DMS153 treated with DMSO at 0.1 percent for 48 hours (cell line): ENCODE results near the gene NTN4.
"Not testable (repeated sequence)": the region's sequence is repeated elsewhere in the genome, so short reads cannot be mapped to it uniquely, and the experiment has no call there.

Experiments
- DNase-seq: peaks from one replicate; lab custom pipeline; 2025; ENCODE audit not compliant: unreplicated experiment; lab: John Stamatoyannopoulos, UW

The NTN4 gene

DNA sequence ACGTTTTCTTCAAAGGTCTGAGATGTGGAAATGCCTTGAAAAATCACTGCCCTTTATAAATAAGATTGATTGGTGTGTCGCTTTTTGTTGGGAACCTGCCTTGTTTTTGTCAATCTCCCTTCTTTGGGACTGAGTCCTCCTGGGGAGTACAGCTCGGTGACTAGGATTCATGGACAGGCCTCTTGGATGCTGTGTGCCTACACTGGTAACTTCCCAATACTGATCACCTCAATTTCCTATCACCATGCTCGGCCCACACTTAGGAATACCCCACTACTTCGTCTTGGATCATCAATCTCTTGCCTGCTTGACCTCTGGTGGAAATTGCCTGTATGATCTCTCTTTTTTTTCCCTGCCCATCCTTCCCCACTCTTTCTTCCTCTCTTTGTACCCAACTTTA lies 34.2 kb downstream of the NTN4 start:
- DNase-seq: no peak

- no peak for DNase-seq
Measured at GRCh38 chr12:95755261-95755865, 35.2 kb downstream of the NTN4 start.

- DNase-seq: not testable (repeated sequence)
Measured at GRCh38 chr12:95746062-95746461, 44.5 kb downstream of the NTN4 start.

- no peak for DNase-seq
Measured at GRCh38 chr12:95742586-95742985, 48.0 kb downstream of the NTN4 start.

DNA sequence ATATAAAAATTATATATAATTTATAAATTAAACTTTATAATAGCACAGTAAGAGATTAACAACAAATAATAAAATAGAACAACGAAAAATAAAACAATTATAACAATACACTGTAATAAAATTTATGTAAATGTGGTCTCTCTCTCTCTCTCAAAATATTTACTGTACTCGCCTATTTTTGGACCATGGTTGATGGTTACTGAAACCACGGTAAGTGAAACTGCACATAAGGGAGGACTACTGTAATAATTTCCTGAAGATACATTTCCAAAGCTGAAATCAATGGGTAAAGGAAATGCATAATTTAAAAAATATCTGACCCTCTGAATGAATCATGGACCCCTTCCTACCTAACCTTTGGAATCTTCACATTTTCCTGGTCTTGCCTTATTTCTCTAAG lies 48.9 kb downstream of the NTN4 start:
- no peak for DNase-seq

DNA sequence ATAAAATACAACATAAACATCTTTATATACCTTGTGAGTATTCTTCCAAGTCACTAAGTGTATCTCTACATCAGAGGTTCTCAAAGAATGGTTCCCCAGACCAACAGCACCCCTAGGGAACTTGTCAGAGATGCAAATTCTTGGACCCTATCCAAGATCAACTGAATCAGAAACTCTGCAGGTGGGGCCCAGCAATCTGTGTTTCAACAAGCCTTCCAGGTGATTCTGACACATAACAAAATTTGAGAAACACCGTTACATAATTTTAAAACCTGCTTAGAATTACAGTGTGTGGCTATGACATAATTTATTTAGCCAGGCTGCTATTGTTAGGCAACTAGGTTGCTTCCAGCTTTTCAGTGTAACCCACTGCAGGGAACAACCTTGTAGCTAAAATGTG lies 49.8 kb downstream of the NTN4 start:
- no peak for DNase-seq

DNA sequence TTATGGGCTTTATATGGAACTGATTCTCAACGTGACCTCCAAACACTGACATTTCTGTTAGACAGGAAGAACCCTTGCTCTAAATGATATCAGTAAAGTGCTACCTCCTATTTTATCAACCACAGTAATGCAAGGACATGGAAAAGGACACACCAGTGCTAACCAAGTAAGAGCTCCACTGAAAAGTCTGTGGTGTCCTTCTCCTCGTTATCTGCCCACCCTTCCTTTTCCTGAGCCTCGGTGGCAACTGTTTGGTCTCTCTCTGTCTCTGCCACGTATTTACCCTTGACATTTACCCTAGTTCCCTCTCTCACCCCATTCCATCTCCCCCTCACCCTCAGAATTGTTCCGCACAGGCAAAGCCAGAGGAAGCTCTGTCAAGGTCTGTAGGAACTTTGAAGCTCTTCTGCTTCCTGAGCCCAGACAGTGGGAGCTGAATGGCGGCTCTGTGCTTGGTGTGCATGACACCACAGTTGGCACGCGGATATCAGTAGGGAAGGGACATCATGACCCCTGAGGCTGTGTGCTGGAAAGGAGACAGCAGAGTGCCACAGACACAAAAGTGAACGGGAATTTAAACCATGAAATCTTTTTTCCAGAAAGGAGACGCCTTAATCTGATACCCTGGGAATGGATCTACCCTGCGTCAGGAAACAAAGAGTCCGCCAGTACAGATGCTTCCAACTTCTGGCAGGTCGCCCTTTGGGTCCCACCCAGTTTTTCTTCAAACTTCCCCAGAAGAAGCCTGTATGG lies 50.8 kb downstream of the NTN4 start:
- no peak for DNase-seq

- DNase-seq: no peak
Measured at GRCh38 chr12:95738024-95738611, 52.4 kb downstream of the NTN4 start.

DNA sequence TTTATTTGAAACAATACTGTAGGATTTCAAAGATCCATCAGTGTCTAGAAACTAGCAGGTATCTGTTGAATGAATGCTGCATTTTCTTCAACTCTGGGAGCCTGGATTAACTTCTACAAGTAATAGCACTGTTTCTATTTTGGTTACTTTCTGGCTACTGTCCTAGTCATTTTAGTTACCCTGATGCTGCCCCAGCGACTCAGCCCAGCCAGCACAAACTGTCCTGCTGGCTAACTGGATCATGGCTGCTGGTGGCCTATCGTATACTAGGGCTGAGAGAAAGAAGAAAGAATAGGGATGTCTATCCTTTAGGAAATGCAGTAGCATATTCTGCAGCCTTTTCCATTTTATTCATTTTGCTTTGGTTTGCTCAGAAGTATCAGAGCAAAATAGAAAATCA lies 53.9 kb downstream of the NTN4 start:
- no peak for DNase-seq

GRCh38 chr12:95735728-95736127 lies 54.8 kb downstream of the NTN4 start:
- DNase-seq: not testable (repeated sequence)

DNA sequence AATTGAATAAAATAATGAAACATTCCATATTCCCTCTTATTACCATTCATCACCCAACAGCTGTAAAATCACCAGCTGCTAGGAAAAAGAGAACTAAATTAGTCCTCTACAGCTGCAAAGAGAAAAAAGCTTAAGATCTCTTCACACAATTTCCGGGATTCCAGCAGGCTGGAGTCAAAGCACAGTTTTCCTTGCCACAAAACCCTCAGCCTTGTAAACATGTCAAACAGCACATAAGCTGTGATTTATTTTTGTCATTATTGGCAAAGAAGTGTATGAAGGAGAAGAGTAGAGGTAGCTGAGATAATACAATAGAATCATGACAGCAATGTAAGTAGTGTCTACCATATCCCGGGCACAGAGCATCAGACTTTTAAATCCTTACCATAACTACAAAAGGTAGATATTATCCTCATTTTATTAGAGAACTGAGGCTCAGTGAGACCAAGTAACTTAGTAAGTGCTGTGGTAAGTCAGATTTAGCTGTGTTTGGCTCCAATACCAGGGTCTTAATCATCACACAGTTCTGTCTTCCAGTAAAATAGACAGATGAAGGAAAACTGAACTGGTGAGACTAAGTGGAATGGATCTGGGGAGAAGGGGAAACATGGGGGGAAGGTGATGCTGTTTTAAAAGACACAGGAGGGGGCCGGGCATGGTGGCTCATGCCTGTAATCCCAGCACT lies 57.3 kb downstream of the NTN4 start:
- DNase-seq: no peak

DNA sequence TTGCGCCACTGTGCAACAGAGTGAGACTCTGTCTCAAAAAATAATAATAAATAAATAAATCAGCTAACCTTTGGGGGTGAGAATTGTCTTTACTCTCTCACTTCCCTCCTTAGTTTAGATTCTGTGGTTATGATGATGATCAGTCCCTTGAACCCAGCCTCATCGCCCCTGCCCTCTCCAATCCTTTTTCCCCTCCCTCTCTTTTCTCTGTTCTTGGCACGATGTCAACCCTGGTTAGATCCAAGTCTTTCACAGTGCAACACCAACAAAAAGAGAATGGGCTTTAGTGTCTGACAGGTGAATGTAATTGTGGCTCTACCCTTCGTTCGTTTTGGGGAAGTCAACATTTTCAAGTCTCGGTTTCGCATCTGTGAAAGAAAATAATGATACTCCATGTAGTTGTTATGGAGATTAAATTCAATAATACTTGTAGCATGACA lies 59.0 kb downstream of the NTN4 start:
- DNase-seq: no peak

GRCh38 chr12:95730457-95730856 lies 60.1 kb downstream of the NTN4 start:
- no peak for DNase-seq

- no peak for DNase-seq
Measured at GRCh38 chr12:95726903-95727302, 63.7 kb downstream of the NTN4 start.

- DNase-seq: no peak
Measured at GRCh38 chr12:95724767-95725166, 65.8 kb downstream of the NTN4 start.

- no peak for DNase-seq
Measured at GRCh38 chr12:95723693-95724384, 66.7 kb downstream of the NTN4 start.

DNA sequence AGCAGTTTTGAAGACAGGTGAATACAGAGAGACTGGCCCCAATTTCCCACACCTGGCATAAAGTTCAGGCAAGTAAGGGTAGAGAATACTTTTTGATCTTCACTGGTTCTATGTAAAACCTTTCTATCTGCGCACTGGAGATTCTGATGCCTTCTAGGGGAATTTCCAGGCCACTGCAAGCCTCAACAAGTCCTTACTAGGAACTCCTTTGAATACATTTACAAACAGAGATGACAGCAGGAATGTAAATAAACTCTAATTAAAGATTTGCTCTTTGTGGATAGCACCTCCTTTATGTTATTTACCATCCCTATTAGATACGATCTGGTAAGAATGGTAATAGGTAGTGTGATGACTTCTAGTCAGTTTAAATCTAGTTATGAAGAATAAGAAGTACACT lies 69.2 kb downstream of the NTN4 start:
- DNase-seq: no peak

DNA sequence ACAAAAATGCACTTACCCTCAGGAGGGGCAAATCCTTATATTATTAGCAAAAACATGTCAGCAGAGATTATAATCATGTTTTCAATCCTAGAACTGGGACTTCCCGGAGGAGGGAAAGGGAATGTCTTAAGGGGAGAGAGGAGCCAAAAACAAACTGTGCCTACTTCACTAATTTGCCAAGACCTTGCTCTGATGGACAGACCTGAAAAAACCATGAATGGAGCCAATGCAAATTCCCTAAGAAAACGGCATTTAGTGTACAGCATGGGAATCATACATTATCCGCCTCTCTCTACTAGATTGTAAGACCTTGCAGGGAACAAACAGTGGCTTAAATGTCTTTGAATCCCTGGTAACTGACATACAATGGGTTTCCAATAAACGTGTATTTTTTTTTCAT lies 70.4 kb downstream of the NTN4 start:
- DNase-seq: no peak

GRCh38 chr12:95718772-95719171 lies 71.8 kb downstream of the NTN4 start:
- DNase-seq: no peak

- no peak for DNase-seq
Measured at GRCh38 chr12:95718006-95718431, 72.5 kb downstream of the NTN4 start.

GRCh38 chr12:95717316-95717928 lies 73.1 kb downstream of the NTN4 start:
- DNase-seq: no peak
